SH-SY5Y (cell line): Measurements from ENCODE around the gene CLDN17.

Experiments used
- GATA2 ChIP-seq: IDR thresholded peaks from 2 replicates; pipeline ENCODE4 v1.6.1; 2011; ENCODE audit warnings: mild to moderate bottlenecking, low read depth, low read length
- GATA3 ChIP-seq: IDR thresholded peaks from 2 replicates; pipeline ENCODE4 v1.6.1; 2011; ENCODE audit warnings: low read depth, mild to moderate bottlenecking, low read length, moderate library complexity

Gene CLDN17

GRCh38 chr21:30153697-30154340 is 12.8 kb downstream of the CLDN17 start:
- TF ChIP-seq GATA3 (no peak), GATA2 (no peak)

GRCh38 chr21:30152792-30153191 is 13.8 kb downstream of the CLDN17 start:
- TF ChIP-seq GATA2 (no peak), GATA3 (no peak)

GRCh38 chr21:30148906-30149305 is 17.7 kb downstream of the CLDN17 start:
- TF ChIP-seq GATA2 (no peak), GATA3 (no peak)

GRCh38 chr21:30146558-30147282 is 19.9 kb downstream of the CLDN17 start:
- TF ChIP-seq GATA2, result no peak
- no peak for TF ChIP-seq GATA3

- no peak for TF ChIP-seq GATA2
- TF ChIP-seq GATA3, result no peak
Observed at GRCh38 chr21:30138483-30138882, 28.1 kb downstream of the CLDN17 start.

- no peak for TF ChIP-seq GATA2
- TF ChIP-seq GATA3, result no peak
Observed at GRCh38 chr21:30129246-30129645, 37.4 kb downstream of the CLDN17 start.

- TF ChIP-seq GATA3 (no peak), GATA2 (no peak)
Observed at GRCh38 chr21:30126576-30126975, 40.0 kb downstream of the CLDN17 start.

GRCh38 chr21:30117631-30118030 is 49.0 kb downstream of the CLDN17 start:
- TF ChIP-seq GATA2, result no peak
- TF ChIP-seq GATA3, result no peak

GRCh38 chr21:30116479-30116878 is 50.1 kb downstream of the CLDN17 start:
- TF ChIP-seq GATA3, result no peak
- TF ChIP-seq GATA2, result no peak
